Measurements from ENCODE around the gene TARBP1. TPM values are rescaled to one million over a fixed set of nuclear protein-coding genes. Genes with fewer than 3 reads are reported as not detected.

TARBP1 gene
- total RNA-seq, 3 donors from 2014 or later (not counting 1 experiment from before 2014, with no cell fraction given), result 29.0 to 37.5 (median 32.2) TPM

DNA sequence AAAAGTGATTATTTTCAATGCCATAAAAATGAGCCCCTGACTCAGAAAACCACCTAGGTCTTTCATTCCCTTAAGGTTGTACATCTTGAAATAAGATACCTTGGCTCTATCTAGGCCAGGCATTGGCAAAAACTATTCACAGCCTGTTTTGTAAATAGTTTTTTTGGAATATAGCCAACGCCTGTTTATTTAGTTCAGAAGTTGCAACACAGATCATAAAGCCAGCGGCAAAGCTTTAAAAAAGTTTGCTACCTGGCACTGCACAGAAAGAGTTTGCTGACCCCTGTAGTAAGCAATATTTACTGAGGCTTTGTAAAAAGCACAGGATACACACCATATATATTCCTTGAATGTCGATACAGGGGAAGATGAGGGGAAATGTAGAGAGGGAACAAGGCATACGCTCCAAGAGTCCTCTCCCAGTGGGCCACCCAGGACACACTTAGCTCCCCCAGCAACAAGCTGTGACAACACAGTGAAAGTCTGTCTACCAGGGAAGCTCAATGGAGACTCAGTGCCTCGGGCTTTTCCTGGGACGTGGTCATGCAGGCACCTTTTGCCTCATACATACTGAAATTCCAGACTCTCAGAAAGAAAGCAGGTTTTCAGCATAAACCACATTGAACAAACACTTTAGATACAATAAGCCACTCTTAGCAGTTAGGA, 20.5 kb downstream of the TARBP1 start:
- no peak overlapping the region for H3K4me3 ChIP-seq (ENCODE audit: low read length)
- H3K27ac ChIP-seq (ENCODE audit: low read length), result no peak overlapping the region
- no peaks in the 10 kb centered on the region for H3K4me1 Mint-ChIP-seq
- H3K27ac Mint-ChIP-seq, result no peak overlapping the region
- no peaks in the 10 kb centered on the region for H3K36me3 Mint-ChIP-seq
- no peak for ATAC-seq
- DNase-seq, result no peak
- no peaks in the 10 kb centered on the region for H3K27me3 Mint-ChIP-seq (ENCODE audit: low read depth in 2 of 2)
- no peaks in the 10 kb centered on the region for H3K4me1 ChIP-seq (ENCODE audit: control insufficient read depth, insufficient read depth, low read length)
- 94% methylated on average over 5 of the region's 6 CpGs for WGBS (ENCODE audit: insufficient coverage)
- no peak overlapping the region for H3K4me3 Mint-ChIP-seq
- H3K36me3 ChIP-seq (ENCODE audit: control insufficient read depth, insufficient read depth, low read length), result peaks cover 6% of the 10 kb centered on the region
- no peaks in the 10 kb centered on the region for H3K9me3 ChIP-seq (ENCODE audit: control insufficient read depth, insufficient read depth, low read length)
- no peaks in the 10 kb centered on the region for H3K27me3 ChIP-seq (ENCODE audit: control insufficient read depth, insufficient read depth, low read length)
- TF ChIP-seq, protein P1, sequence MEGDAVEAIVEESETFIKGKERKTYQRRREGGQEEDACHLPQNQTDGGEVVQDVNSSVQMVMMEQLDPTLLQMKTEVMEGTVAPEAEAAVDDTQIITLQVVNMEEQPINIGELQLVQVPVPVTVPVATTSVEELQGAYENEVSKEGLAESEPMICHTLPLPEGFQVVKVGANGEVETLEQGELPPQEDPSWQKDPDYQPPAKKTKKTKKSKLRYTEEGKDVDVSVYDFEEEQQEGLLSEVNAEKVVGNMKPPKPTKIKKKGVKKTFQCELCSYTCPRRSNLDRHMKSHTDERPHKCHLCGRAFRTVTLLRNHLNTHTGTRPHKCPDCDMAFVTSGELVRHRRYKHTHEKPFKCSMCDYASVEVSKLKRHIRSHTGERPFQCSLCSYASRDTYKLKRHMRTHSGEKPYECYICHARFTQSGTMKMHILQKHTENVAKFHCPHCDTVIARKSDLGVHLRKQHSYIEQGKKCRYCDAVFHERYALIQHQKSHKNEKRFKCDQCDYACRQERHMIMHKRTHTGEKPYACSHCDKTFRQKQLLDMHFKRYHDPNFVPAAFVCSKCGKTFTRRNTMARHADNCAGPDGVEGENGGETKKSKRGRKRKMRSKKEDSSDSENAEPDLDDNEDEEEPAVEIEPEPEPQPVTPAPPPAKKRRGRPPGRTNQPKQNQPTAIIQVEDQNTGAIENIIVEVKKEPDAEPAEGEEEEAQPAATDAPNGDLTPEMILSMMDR (IDR thresholded peaks at IDR 0.05), result no peak
- intact Hi-C loops (cut with micrococcal nuclease), result no loop called here
- no peaks in the 10 kb centered on the region for H3K9me3 Mint-ChIP-seq

DNA sequence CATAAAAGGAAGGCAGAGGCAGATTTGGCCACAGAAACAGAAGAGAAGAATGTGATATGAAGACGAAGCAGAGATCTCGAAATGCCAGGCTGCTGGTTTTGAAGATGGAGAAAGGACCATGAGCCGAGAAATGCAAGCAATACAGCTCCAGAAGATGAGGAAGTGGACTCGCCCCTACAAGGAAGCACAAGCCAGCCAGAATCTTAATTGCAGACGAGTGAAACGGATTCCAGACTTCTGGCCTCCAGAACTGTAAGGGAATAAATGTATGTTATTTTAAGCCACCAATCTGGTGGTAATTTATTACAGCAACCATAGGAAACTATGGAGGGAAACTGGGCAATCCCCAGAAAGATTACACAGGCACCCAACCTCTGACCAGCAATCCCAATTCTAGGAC, 24.1 kb downstream of the TARBP1 start:
- H3K4me1 Mint-ChIP-seq, result peaks cover 0 to 5% of the 10 kb centered on the region in 2 donors
- intact Hi-C loops (cut with micrococcal nuclease), result no loop called here
- H3K27me3 Mint-ChIP-seq (ENCODE audit: low read depth in 2 of 2), result no peaks in the 10 kb centered on the region
- no peaks in the 10 kb centered on the region for H3K4me1 ChIP-seq (ENCODE audit: control insufficient read depth, insufficient read depth, low read length)
- H3K27me3 ChIP-seq (ENCODE audit: control insufficient read depth, insufficient read depth, low read length), result no peaks in the 10 kb centered on the region
- H3K36me3 ChIP-seq (ENCODE audit: control insufficient read depth, insufficient read depth, low read length), result peaks cover 11% of the 10 kb centered on the region
- H3K9me3 ChIP-seq (ENCODE audit: control insufficient read depth, insufficient read depth, low read length), result no peaks in the 10 kb centered on the region
- no peak overlapping the region for H3K27ac Mint-ChIP-seq
- ATAC-seq (no peak), DNase-seq (no peak)
- H3K27ac ChIP-seq (ENCODE audit: low read length), result no peak overlapping the region
- H3K9me3 Mint-ChIP-seq, result no peaks in the 10 kb centered on the region
- WGBS (ENCODE audit: insufficient coverage), result 88% methylated on average over 6 of the region's 6 CpGs
- H3K4me3 ChIP-seq (ENCODE audit: low read length), result no peak overlapping the region
- no peak overlapping the region for H3K4me3 Mint-ChIP-seq
- no peaks in the 10 kb centered on the region for H3K36me3 Mint-ChIP-seq
- TF ChIP-seq, protein P1 (IDR thresholded peaks at IDR 0.05), result no peak

- no CpG with 5 or more reads among the region's 2 CpGs for WGBS (ENCODE audit: insufficient coverage)
- no peak for ATAC-seq
- no peak for DNase-seq
- Mint-ChIP-seq H3K27ac (no peak overlapping the region), H3K4me3 (no peak overlapping the region), H3K27me3 (ENCODE audit: low read depth in 2 of 2) (no peaks in the 10 kb centered on the region), H3K9me3 (no peaks in the 10 kb centered on the region), H3K4me1 (peaks cover 0 to 5% of the 10 kb centered on the region in 2 donors), H3K36me3 (no peaks in the 10 kb centered on the region)
- Histone ChIP-seq H3K4me3 (ENCODE audit: low read length) (no peak overlapping the region), H3K36me3 (ENCODE audit: control insufficient read depth, insufficient read depth, low read length) (peaks cover 29% of the 10 kb centered on the region), H3K9me3 (ENCODE audit: control insufficient read depth, insufficient read depth, low read length) (no peaks in the 10 kb centered on the region), H3K4me1 (ENCODE audit: control insufficient read depth, insufficient read depth, low read length) (no peaks in the 10 kb centered on the region), H3K27me3 (ENCODE audit: control insufficient read depth, insufficient read depth, low read length) (no peaks in the 10 kb centered on the region), H3K27ac (ENCODE audit: low read length) (no peak overlapping the region)
- TF ChIP-seq, protein P1 (IDR thresholded peaks at IDR 0.05), result no peak
- intact Hi-C loops (cut with micrococcal nuclease), result no loop called here
Measured at GRCh38 chr1:234452406-234452965, 26.5 kb downstream of the TARBP1 start.

DNA sequence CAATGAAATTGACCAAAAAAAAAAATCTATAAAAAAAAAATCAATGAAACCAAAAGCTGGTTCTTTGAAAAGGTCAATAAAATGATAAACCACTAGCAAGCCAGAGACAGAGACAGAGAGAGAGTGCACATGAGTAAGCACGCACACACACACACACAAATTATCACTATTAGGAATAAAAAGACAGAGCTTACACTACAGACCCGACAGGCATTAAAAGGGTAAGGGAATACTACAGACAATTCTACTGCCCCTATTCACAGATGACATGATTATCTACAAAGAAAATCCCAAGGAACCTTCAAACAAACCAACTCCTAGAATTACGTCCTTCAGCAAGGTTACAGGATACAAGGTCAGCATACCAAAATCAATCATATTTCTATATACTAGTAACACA, 38.6 kb downstream of the TARBP1 start:
- Mint-ChIP-seq H3K9me3 (no peaks in the 10 kb centered on the region), H3K36me3 (peaks cover 15% of the 10 kb centered on the region), H3K4me1 (no peaks in the 10 kb centered on the region), H3K27me3 (ENCODE audit: low read depth in 2 of 2) (no peaks in the 10 kb centered on the region), H3K4me3 (no peak overlapping the region), H3K27ac (no peak overlapping the region)
- Histone ChIP-seq H3K9me3 (ENCODE audit: control insufficient read depth, insufficient read depth, low read length) (no peaks in the 10 kb centered on the region), H3K4me3 (ENCODE audit: low read length) (no peak overlapping the region), H3K27ac (ENCODE audit: low read length) (no peak overlapping the region), H3K27me3 (ENCODE audit: control insufficient read depth, insufficient read depth, low read length) (no peaks in the 10 kb centered on the region), H3K36me3 (ENCODE audit: control insufficient read depth, insufficient read depth, low read length) (peaks cover 7% of the 10 kb centered on the region), H3K4me1 (ENCODE audit: control insufficient read depth, insufficient read depth, low read length) (no peaks in the 10 kb centered on the region)
- DNase-seq, result no peak
- intact Hi-C loops (cut with micrococcal nuclease), result no loop called here
- TF ChIP-seq, protein P1 (IDR thresholded peaks at IDR 0.05), result no peak
- no peak for ATAC-seq
- 98% methylated on average over 3 of the region's 3 CpGs for WGBS (ENCODE audit: insufficient coverage)
